Measurements from ENCODE around the gene PIM3. TPM values are rescaled to one million over a fixed set of nuclear protein-coding genes. Genes with fewer than 3 reads are reported as not detected.

PIM3 gene
- polyA plus RNA-seq, 1 of the 3 experiments (the other 2 are of a cell fraction) = 15.3 TPM

GRCh38 chr22:49922926-49923325 lies 37.6 kb upstream of the PIM3 start:
- H3K36me3 ChIP-seq (replicated peaks in 1 of 2; ENCODE audit: control insufficient read depth in 1 of 2, insufficient read depth in 2 of 2, low read length in 1 of 2) = peaks cover 0 to 36% of the 10 kb centered on the region in 2 experiments
- H3K9me2 ChIP-seq = no peaks in the 10 kb centered on the region
- H3K27ac ChIP-seq (ENCODE audit: low read depth in 2 of 2, low read length in 1 of 2) = no peak overlapping the region
- 92% methylated on average over 16 of the region's 25 CpGs for WGBS (ENCODE audit: low lambda C conversion rate)
- H3F3A ChIP-seq (replicated peaks; ENCODE audit: insufficient read depth) = no peaks in the 10 kb centered on the region
- ChIA-PET CTCF (interaction anchor here (2.2 to 4.1 kb wide), 2 partner anchors 7 to 107 kb away, joined by 5 to 18 read pairs; no protein-coding TSS in a partner anchor), POLR2A (no interaction called here)
- H3K9ac ChIP-seq = no peak overlapping the region
- peaks cover 0 to 10% of the 10 kb centered on the region in 2 experiments; a peak in 2 of 4 replicates for H3K4me1 ChIP-seq (ENCODE audit: control insufficient read depth in 1 of 2, insufficient read depth in 2 of 2, low read depth in 1 of 2, low read length in 1 of 2)
- H3K4me3 ChIP-seq (ENCODE audit: low read depth in 2 of 2, low read length in 1 of 2) = no peak overlapping the region
- H3K9me3 ChIP-seq = no peaks in the 10 kb centered on the region
- no peak for DNase-seq
- H4K20me1 ChIP-seq (ENCODE audit: insufficient read depth) = no peaks in the 10 kb centered on the region
- H2AFZ ChIP-seq (ENCODE audit: low read depth) = no peak overlapping the region
- no peaks in the 10 kb centered on the region for H3K79me2 ChIP-seq (ENCODE audit: insufficient read depth)
- H3K27me3 ChIP-seq (ENCODE audit: insufficient read depth) = no peaks in the 10 kb centered on the region
- no peak for TF ChIP-seq FOXM1 (IDR thresholded peaks at IDR 0.05; ENCODE audit: low read depth)
- no peak for TF ChIP-seq IRF3 (IDR thresholded peaks at IDR 0.05; ENCODE audit: low read depth, low read length)
- TF ChIP-seq TCF12 (IDR thresholded peaks at IDR 0.05) = no peak
- TF ChIP-seq ZBTB33 (IDR thresholded peaks at IDR 0.05; ENCODE audit: borderline replicate concordance, low read depth) = no peak
- TF ChIP-seq EP300 (IDR thresholded peaks at IDR 0.05; ENCODE audit: borderline replicate concordance in 1 of 2, low read depth in 1 of 2, low read length in 1 of 2) = no peak
- TF ChIP-seq GATA2 (CRISPR knock-in tag; IDR thresholded peaks at IDR 0.05) = no peak
- TF ChIP-seq GABPA (IDR thresholded peaks at IDR 0.05; ENCODE audit: low read depth) = no peak
- TF ChIP-seq SMC3 (IDR thresholded peaks at IDR 0.05; ENCODE audit: low read depth, low read length) = no peak
- H3K4me2 ChIP-seq = no peak overlapping the region

GRCh38 chr22:49923445-49923844 lies 37.1 kb upstream of the PIM3 start:
- H3K9me3 ChIP-seq = no peaks in the 10 kb centered on the region
- H2AFZ ChIP-seq (ENCODE audit: low read depth) = no peak overlapping the region
- WGBS (ENCODE audit: low lambda C conversion rate) = 77% methylated on average over 16 of the region's 16 CpGs
- no peaks in the 10 kb centered on the region for H3K27me3 ChIP-seq (ENCODE audit: insufficient read depth)
- H3F3A ChIP-seq (replicated peaks; ENCODE audit: insufficient read depth) = no peaks in the 10 kb centered on the region
- H3K4me2 ChIP-seq = no peak overlapping the region
- CTCF ChIA-PET = interaction anchor here (1.0 to 2.2 kb wide), 2 partner anchors 45 to 107 kb away, joined by 3 to 5 read pairs; no protein-coding TSS in a partner anchor
- H3K9ac ChIP-seq = no peak overlapping the region
- no peak overlapping the region for H3K4me3 ChIP-seq (ENCODE audit: low read depth in 2 of 2, low read length in 1 of 2)
- TF ChIP-seq ELF1 (IDR thresholded peaks at IDR 0.05) (no peak), TCF12 (IDR thresholded peaks at IDR 0.05) (no peak), TEAD4 (IDR thresholded peaks at IDR 0.05; ENCODE audit: borderline replicate concordance, insufficient read depth) (no peak), POLR2AphosphoS5 (IDR thresholded peaks at IDR 0.05; ENCODE audit: low read depth, low read length) (no peak), REST (IDR thresholded peaks at IDR 0.05; ENCODE audit: low read depth, low read length) (no peak), RXRA (IDR thresholded peaks at IDR 0.05; ENCODE audit: borderline replicate concordance, low read depth) (no peak), RCOR1 (IDR thresholded peaks at IDR 0.05; ENCODE audit: low read length) (no peak), YY1 (IDR thresholded peaks at IDR 0.05; ENCODE audit: low read depth) (no peak), JUND (IDR thresholded peaks at IDR 0.05) (no peak), MXI1 (IDR thresholded peaks at IDR 0.05; ENCODE audit: low read depth, low read length) (no peak), PBX3 (IDR thresholded peaks at IDR 0.05) (no peak), EP300 (IDR thresholded peaks at IDR 0.05; ENCODE audit: borderline replicate concordance in 1 of 2, low read depth in 1 of 2, low read length in 1 of 2) (no peak), FOSL2 (IDR thresholded peaks at IDR 0.05; ENCODE audit: borderline replicate concordance, low read depth) (no peak)
- H3K4me1 ChIP-seq (ENCODE audit: control insufficient read depth in 1 of 2, insufficient read depth in 2 of 2, low read depth in 1 of 2, low read length in 1 of 2) = peaks cover 0 to 10% of the 10 kb centered on the region in 2 experiments; a peak in 2 of 4 replicates
- peaks cover 0 to 36% of the 10 kb centered on the region in 2 experiments for H3K36me3 ChIP-seq (replicated peaks in 1 of 2; ENCODE audit: control insufficient read depth in 1 of 2, insufficient read depth in 2 of 2, low read length in 1 of 2)
- no peak for DNase-seq
- no peaks in the 10 kb centered on the region for H3K79me2 ChIP-seq (ENCODE audit: insufficient read depth)
- H3K27ac ChIP-seq (ENCODE audit: low read depth in 2 of 2, low read length in 1 of 2) = no peak overlapping the region
- POLR2A ChIA-PET = no interaction called here
- H3K9me2 ChIP-seq = no peaks in the 10 kb centered on the region
- H4K20me1 ChIP-seq (ENCODE audit: insufficient read depth) = no peaks in the 10 kb centered on the region
